ENCODE results near the gene USP2.

The USP2 gene

GRCh38 chr11:119415966-119416365 is 34.5 kb upstream of the USP2 start:
- H3K27ac Mint-ChIP-seq, result no peak overlapping the region
- no peak for TF ChIP-seq CTCF (IDR thresholded peaks at IDR 0.05; ENCODE audit: unreplicated experiment in 3 of 3)
- peaks cover 21% of the 10 kb centered on the region for H3K36me3 Mint-ChIP-seq (ENCODE audit: low read depth)
- no peak overlapping the region for H3K4me3 Mint-ChIP-seq
- H3K27me3 Mint-ChIP-seq (ENCODE audit: low read depth), result peaks cover 17% of the 10 kb centered on the region
- peaks cover 20% of the 10 kb centered on the region for H3K4me1 Mint-ChIP-seq
- H3K9me3 Mint-ChIP-seq, result peaks cover 4% of the 10 kb centered on the region

DNA sequence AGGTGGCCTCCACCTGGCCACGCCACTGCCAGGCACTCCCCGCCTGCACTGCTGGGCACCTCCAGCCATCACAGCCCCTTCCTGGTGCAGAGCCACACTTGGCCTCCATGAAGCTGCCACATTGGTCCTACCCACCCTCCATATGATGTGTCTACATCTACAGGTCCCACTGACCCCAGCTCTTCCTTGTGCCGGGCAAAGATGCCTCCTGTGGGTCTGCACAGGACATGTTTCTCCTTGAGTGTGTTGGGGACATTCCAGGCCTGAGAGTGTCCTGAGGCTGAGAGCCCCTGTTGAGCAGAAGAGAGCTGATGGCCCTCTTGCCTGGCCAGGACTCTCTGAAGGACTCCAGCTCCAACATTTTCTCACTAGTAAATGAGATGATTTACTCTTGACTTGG is 34.0 kb upstream of the USP2 start:
- peaks cover 21% of the 10 kb centered on the region for H3K36me3 Mint-ChIP-seq (ENCODE audit: low read depth)
- peaks cover 20% of the 10 kb centered on the region for H3K4me1 Mint-ChIP-seq
- peaks cover 14% of the 10 kb centered on the region for H3K27me3 Mint-ChIP-seq (ENCODE audit: low read depth)
- H3K4me3 Mint-ChIP-seq, result no peak overlapping the region
- no peak overlapping the region for H3K27ac Mint-ChIP-seq
- H3K9me3 Mint-ChIP-seq, result peaks cover 4% of the 10 kb centered on the region
- TF ChIP-seq CTCF (IDR thresholded peaks at IDR 0.05; ENCODE audit: unreplicated experiment in 3 of 3), result no peak

DNA sequence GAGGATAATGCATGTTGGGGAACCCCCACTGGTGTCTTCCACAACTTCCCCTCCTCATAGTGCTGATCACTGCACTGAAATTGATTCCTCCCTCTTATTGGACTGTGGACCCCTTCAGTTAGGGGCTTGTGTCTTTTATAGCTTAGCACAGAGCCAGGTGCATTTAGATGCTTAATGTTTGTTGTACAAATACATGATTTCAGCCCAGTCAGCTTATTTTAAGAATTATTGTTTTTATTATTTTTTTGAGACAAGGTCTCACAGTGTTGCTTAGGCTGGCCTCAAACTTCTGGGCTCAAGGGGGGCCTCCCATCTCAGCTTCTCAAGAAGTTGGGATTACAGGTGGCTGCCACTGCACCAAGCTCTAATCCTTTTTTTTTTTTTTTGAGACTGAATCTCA is 33.2 kb upstream of the USP2 start:
- Mint-ChIP-seq H3K27ac (no peak overlapping the region), H3K4me1 (peaks cover 12% of the 10 kb centered on the region), H3K9me3 (peaks cover 4% of the 10 kb centered on the region), H3K4me3 (no peak overlapping the region), H3K36me3 (ENCODE audit: low read depth) (peaks cover 15% of the 10 kb centered on the region), H3K27me3 (ENCODE audit: low read depth) (peaks cover 6% of the 10 kb centered on the region)
- no peak for TF ChIP-seq CTCF (IDR thresholded peaks at IDR 0.05; ENCODE audit: unreplicated experiment in 3 of 3)

DNA sequence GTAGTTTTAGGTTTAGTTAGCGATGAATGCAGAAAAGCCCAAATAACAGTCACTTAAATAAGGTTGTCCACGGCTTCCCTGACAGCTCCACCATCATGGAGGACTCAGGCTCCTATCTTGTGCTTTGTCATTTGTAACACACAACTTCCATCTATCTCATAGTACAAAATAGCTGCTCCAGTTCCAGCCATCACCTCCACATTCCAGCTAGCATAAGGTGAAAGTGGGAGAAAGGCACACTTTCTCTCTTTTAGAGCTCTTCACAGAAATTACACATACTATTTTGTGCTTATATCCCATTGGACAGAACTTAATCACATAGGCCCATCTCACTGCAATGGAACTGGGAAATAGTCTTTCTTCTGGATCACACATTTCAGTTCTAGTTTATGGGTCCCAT is 32.8 kb upstream of the USP2 start:
- peaks cover 11% of the 10 kb centered on the region for H3K4me1 Mint-ChIP-seq

DNA sequence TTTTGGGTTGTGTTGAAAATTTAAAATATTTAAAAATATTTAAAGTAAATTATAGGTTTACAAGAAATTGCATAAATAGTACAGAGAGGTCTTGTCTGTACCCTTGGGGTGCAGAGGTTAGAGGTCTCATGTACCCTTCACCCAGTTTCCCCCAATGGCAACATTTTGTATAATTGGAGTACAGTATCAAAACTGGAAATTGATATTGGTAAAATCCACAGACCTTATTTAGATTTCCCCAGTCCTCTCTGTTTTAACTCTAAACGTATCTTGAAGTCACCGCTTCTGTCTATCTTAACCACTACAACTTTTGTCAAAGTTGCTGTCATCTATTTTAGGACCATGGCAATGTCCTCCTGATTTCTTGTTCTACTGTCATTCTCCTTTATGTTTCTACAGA is 30.6 kb upstream of the USP2 start:
- no peak for TF ChIP-seq CTCF (IDR thresholded peaks at IDR 0.05; ENCODE audit: unreplicated experiment in 3 of 3)
- H3K27ac Mint-ChIP-seq, result no peak overlapping the region
- peaks cover 4% of the 10 kb centered on the region for H3K9me3 Mint-ChIP-seq
- H3K27me3 Mint-ChIP-seq (ENCODE audit: low read depth), result no peaks in the 10 kb centered on the region
- H3K4me3 Mint-ChIP-seq, result no peak overlapping the region
- peaks cover 2% of the 10 kb centered on the region for H3K4me1 Mint-ChIP-seq
- no peaks in the 10 kb centered on the region for H3K36me3 Mint-ChIP-seq (ENCODE audit: low read depth)

More for the DNA sequence above, 32.8 kb upstream of the USP2 start:
- H3K36me3 Mint-ChIP-seq (ENCODE audit: low read depth), result peaks cover 11% of the 10 kb centered on the region
- H3K4me3 Mint-ChIP-seq, result no peak overlapping the region
- peaks cover 4% of the 10 kb centered on the region for H3K27me3 Mint-ChIP-seq (ENCODE audit: low read depth)
- no peak for TF ChIP-seq CTCF (IDR thresholded peaks at IDR 0.05; ENCODE audit: unreplicated experiment in 3 of 3)
- H3K27ac Mint-ChIP-seq, result no peak overlapping the region
- H3K9me3 Mint-ChIP-seq, result peaks cover 4% of the 10 kb centered on the region

DNA sequence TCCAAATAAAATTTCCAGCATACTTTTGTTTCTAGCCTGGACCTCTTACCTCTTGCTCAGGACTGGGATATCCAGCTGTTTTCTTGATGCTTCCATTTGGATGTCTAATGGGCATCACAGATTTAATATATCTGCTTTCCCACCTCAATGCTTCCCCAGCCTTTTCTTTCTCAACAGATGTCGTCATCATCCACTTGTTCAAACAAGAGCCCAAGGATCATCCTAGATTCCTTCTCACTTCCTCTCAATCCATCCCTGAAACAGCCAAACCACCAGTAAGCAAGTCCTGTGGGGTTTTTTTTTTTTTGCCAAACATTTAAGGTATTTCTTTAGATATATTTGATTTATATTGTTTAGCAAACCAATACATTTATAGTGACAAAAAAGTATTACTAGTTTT is 29.0 kb upstream of the USP2 start:
- TF ChIP-seq CTCF (IDR thresholded peaks at IDR 0.05; ENCODE audit: unreplicated experiment in 3 of 3), result no peak
- no peaks in the 10 kb centered on the region for H3K36me3 Mint-ChIP-seq (ENCODE audit: low read depth)
- H3K9me3 Mint-ChIP-seq, result peaks cover 4% of the 10 kb centered on the region
- H3K27me3 Mint-ChIP-seq (ENCODE audit: low read depth), result no peaks in the 10 kb centered on the region
- no peaks in the 10 kb centered on the region for H3K4me1 Mint-ChIP-seq
- H3K4me3 Mint-ChIP-seq, result no peak overlapping the region
- H3K27ac Mint-ChIP-seq, result no peak overlapping the region
